ENCODE measurements around the gene MSH6.
A peak's percentile ranks its signal among the peaks of the same experiment; 100 is the strongest.

MSH6 gene

GRCh38 chr2:47783486-47784351, 774 bp downstream of the MSH6 start:
- peak; percentile 64 for DNase-seq (ENCODE audit: low read depth)

DNA sequence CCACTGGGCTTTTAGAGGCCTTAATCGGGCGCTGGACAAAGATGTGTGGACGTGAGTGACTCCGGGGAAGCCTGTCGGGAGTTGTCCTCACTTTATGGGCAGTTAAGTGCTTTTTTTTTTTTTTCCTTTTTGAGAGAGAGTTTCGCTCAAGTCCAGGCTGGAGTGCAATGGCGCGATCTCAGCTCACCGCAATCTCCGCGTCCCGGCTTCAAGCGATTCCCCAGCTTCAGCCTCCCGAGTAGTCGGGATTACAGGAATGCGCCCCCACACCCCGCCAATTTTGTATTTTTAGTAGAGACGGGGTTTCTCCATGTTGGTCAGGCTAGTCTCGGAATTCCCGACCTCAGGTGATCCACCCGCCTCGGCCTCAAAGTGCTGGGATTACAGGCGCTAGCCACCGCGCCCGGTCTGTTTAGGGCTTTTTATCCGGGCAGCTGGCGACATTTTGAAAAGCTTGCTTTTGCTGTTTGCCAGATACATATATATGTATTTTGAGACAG, 1.5 kb downstream of the MSH6 start:
- DNase-seq (ENCODE audit: low read depth), result peak; percentile 48

GRCh38 chr2:47785986-47786385, 3.0 kb downstream of the MSH6 start:
- DNase-seq (ENCODE audit: low read depth), result no peak

DNA sequence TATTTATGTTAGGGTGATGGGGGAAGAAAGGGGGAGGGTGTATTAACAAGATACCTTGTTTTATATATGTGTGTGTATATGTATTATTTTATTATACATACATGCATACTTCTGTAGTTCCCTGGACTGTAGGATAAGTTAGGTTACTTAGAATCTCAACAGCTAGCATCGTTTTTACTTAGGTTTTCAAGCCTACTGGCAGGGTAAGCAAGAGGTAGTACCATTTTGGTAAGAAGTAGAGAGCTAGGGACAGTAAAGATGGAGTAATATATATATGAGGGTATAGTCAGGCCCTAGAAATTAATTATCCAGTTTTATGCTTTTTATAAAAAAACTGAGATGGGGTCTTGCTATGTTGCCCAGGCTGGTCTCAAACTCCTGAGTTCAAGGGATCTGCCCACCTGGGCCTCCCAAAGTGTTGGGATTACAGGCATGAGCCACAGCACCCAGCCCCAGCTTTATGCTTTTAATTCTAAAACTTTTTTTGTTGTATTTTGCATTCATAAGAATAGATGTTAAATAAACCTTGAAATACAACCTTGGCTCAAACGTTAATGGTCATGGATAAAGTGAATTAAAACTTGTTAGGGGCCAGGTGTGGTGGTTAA, 13.2 kb downstream of the MSH6 start:
- no peak for DNase-seq (ENCODE audit: low read depth)

DNA sequence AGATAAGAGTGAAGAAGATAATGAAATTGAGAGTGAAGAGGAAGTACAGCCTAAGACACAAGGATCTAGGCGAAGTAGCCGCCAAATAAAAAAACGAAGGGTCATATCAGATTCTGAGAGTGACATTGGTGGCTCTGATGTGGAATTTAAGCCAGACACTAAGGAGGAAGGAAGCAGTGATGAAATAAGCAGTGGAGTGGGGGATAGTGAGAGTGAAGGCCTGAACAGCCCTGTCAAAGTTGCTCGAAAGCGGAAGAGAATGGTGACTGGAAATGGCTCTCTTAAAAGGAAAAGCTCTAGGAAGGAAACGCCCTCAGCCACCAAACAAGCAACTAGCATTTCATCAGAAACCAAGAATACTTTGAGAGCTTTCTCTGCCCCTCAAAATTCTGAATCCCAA, 15.7 kb downstream of the MSH6 start:
- DNase-seq (ENCODE audit: low read depth), result no peak

- no peak for DNase-seq (ENCODE audit: low read depth)
Observed at GRCh38 chr2:47799031-47799609, 16.2 kb downstream of the MSH6 start.

DNA sequence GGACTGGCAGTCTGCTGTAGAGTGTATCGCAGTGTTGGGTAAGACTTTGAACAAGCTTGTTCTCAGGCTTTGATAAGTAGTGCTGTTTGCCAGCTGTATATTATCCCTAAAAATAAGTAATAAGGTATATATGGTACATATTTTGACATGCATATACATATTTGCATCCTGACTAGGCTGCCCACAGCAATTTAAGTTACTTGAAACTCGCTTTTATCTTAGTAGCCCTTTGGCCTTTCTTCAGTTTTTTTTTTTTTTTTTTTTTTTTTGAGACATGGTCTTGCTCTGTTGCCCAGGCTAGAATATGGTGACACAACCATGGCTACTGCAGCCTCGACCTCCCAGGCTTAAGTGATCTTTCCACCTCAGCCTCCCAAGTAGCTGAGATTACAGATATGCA, 18.2 kb downstream of the MSH6 start:
- DNase-seq (ENCODE audit: low read depth), result no peak

GRCh38 chr2:47803363-47803762, 20.4 kb downstream of the MSH6 start:
- no peak for DNase-seq (ENCODE audit: low read depth)

GRCh38 chr2:47803770-47804169, 20.8 kb downstream of the MSH6 start:
- no peak for DNase-seq (ENCODE audit: low read depth)

DNA sequence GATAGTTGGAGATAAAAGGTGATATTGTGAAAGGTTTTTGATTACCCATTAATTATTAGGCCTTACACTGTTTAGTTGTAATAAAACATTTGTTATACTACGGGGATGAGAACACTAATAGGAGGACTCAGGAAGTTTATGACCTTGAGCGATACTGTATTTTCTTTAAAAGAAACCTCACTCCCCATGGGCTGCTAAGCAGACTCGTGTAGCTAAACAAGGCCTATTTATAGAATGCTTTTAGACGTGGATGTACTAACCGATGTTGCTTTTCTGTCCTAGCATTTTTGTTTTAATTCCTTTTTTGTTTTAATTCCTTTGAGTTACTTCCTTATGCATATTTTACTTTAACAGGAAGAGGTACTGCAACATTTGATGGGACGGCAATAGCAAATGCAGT, 22.9 kb downstream of the MSH6 start:
- no peak for DNase-seq (ENCODE audit: low read depth)

GRCh38 chr2:47808614-47809013, 25.7 kb downstream of the MSH6 start:
- DNase-seq (ENCODE audit: low read depth), result no peak

DNA sequence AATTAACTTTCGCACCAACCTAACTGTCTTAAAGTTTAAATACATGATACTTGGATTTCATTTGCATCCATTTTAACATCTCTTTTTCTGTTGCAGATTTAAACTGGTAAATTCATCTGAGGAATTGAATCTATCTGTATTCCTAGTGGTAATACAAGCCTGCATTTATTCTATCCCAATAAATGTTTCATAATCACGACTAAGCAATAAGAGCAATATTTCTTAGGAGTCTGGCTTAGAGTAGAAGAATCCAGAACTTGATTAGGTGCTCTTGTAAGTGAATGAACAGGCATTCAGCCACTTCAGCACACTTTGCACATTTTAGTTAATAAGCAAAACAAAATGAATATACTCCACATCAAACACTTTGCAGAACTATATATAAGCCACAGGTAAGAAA, 27.0 kb downstream of the MSH6 start:
- no peak for DNase-seq (ENCODE audit: low read depth)

DNA sequence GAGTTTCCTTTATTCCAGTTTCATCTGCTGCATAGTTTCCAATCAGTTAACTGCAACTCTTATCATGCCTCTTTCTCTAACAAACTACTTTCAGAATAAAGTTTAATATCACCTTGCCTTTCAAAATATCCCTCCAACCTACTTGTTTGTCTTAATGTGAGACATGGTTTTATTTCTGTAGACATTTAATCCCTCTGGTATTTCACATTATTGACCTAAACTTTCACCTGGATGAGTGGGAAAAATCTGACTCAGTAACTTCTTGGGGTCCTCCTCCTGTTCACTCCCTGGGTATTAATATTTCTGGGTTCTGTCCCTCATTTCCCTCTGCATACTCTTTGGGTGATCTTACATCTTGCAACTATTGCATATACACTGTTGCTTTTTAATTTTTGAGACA, 27.9 kb downstream of the MSH6 start:
- DNase-seq (ENCODE audit: low read depth), result no peak

DNA sequence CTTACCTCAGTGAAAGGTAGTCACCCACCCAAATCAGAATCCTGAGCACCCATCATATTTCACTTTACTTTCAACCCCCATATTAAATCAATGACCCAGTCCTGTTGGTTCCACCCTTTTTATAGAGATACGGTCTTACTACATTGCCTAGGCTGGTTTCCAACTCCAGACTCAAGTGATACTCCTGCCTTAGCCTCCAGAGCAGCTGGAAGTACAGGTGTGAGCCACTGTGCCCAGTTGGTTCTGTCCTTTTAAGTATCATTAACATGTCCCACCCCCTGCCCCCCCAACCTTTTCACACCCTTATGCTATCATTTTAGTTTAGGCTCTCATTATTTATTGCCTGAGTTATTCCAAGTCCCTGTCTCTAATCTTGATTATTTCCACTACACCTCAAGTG, 28.7 kb downstream of the MSH6 start:
- DNase-seq (ENCODE audit: low read depth), result no peak

- no peak for DNase-seq (ENCODE audit: low read depth)
Observed at GRCh38 chr2:47815764-47816163, 32.8 kb downstream of the MSH6 start.

- DNase-seq (ENCODE audit: low read depth), result no peak
Observed at GRCh38 chr2:47818777-47819176, 35.8 kb downstream of the MSH6 start.

- peak; percentile 51 for DNase-seq (ENCODE audit: low read depth)
Observed at GRCh38 chr2:47819834-47820233, 36.9 kb downstream of the MSH6 start.

DNA sequence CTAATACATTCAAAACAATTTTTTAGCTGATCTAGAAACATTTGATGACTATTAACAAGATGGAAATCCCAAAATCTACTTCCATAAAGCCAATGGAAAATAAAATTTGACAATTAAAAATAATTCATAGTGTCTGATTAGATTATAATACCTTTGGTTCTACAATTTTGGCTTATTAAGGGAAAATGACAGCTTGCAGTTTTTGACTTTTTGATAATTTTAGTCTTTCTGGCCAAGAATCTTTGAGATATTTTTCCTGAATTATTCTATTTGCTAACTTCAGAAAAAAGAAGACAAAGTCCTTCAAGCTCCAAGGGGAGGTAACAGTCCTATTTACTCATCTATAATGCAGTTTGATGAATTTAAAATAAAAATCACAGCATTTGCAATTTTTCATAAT, 39.6 kb downstream of the MSH6 start:
- DNase-seq (ENCODE audit: low read depth), result no peak

GRCh38 chr2:47833516-47833968, 50.6 kb downstream of the MSH6 start:
- peak; percentile 35 for DNase-seq (ENCODE audit: low read depth)

DNA sequence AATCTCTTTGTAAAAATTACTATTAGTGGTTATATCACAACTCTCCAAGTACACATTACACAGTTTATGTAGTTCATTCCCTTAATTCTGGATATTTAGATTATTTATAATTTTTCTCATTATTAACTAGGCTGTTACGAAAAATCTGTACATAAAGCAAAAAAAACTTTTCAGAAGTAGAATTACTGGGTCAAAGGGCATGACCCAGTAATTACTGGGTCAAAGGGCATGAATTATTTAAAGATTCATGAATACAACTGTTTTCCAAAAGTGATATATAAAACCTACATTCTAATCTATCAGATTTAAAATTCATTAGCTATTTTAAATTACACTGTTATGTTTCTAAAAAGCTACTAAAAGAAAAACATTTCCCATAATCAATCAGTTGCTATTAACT, 55.3 kb downstream of the MSH6 start:
- DNase-seq (ENCODE audit: low read depth), result no peak

GRCh38 chr2:47838686-47839085, 55.7 kb downstream of the MSH6 start:
- no peak for DNase-seq (ENCODE audit: low read depth)

- DNase-seq (ENCODE audit: low read depth), result peak; percentile 36
Observed at GRCh38 chr2:47842846-47843245, 59.9 kb downstream of the MSH6 start.

DNA sequence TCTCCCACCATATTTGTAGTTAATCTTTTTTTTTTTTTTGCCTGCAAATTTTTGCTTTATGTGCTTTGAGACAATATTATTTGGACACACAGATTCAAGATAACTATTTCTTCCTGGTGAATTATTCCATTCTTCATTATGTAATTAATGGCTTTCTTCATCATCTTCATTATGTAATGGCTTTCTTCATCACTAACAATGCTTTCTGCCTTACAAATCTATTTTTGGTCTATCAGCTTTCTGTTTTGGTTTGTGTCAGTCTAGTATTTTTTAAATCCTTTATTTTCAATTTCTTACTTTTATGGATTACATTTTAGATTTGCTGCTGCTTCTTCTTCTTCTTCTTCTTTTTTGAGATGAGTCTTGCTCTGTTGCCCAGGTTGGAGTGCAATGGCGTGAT, 60.5 kb downstream of the MSH6 start:
- no peak for DNase-seq (ENCODE audit: low read depth)

Data from EH (cell line).